Astrocyte (in vitro differentiated cells and primary cell): ENCODE data around the gene RHCG.

Experiments
- EZH2 ChIP-seq: IDR thresholded peaks from 2 replicates; pipeline ENCODE4 v1.6.1; 2012; ENCODE audit warnings: mild to moderate bottlenecking, low read length, inconsistent platforms; ENCODE audit not compliant: insufficient read depth
- TF ChIP-seq, protein P1 (sequence below): IDR thresholded peaks from 2 replicates; pipeline ENCODE4 v1.5.1; 2011; ENCODE audit warnings: low read depth, mild to moderate bottlenecking, inconsistent platforms, low read length, moderate library complexity; ENCODE audit not compliant: insufficient read depth

DNA sequence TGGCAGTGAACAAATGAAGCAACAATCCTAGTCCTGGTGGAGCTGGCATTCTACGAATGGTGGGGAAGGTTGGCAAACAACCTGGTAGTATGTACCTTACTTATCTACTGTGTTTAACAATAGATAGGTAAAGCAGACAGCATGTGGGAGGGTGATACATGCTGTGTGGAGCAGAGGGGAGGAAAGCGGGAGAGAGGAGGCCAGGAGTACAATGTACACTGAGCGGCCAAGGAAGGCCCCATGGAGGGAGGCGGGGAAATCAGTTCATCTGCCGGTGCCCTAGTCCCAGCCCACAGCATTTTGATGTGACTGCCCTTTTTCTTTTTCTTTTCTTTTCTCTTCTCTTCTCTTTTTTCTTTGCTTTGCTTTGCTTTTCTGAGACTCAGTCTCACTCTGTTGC, 5.3 kb upstream of the RHCG start:
- TF ChIP-seq, protein P1, sequence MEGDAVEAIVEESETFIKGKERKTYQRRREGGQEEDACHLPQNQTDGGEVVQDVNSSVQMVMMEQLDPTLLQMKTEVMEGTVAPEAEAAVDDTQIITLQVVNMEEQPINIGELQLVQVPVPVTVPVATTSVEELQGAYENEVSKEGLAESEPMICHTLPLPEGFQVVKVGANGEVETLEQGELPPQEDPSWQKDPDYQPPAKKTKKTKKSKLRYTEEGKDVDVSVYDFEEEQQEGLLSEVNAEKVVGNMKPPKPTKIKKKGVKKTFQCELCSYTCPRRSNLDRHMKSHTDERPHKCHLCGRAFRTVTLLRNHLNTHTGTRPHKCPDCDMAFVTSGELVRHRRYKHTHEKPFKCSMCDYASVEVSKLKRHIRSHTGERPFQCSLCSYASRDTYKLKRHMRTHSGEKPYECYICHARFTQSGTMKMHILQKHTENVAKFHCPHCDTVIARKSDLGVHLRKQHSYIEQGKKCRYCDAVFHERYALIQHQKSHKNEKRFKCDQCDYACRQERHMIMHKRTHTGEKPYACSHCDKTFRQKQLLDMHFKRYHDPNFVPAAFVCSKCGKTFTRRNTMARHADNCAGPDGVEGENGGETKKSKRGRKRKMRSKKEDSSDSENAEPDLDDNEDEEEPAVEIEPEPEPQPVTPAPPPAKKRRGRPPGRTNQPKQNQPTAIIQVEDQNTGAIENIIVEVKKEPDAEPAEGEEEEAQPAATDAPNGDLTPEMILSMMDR = no peak
- no peak for TF ChIP-seq EZH2
